Colon (tissue), 2 donors: ENCODE measurements around the gene RNU4-1.
"Not testable (repeated sequence)": the region's sequence is repeated elsewhere in the genome, so short reads cannot be mapped to it uniquely, and the experiment has no call there.

ENCODE experiments used
- FAIRE-seq: peaks from 2 replicates; lab custom pipeline; 2012; peaks lifted over from hg19 to GRCh38; lab: Jason Lieb, UNC
- donor health status: control.
- donor health status: control.

The RNU4-1 gene

GRCh38 chr12:120258323-120258896, 34.6 kb downstream of the RNU4-1 start:
- no peak for FAIRE-seq

GRCh38 chr12:120257041-120257821, 35.8 kb downstream of the RNU4-1 start:
- no peak for FAIRE-seq

GRCh38 chr12:120254809-120255208, 38.2 kb downstream of the RNU4-1 start:
- FAIRE-seq = no peak

GRCh38 chr12:120253313-120253712, 39.7 kb downstream of the RNU4-1 start:
- not testable (repeated sequence) for FAIRE-seq

GRCh38 chr12:120252071-120252906, 40.7 kb downstream of the RNU4-1 start:
- no peak for FAIRE-seq

GRCh38 chr12:120251364-120252070, 41.5 kb downstream of the RNU4-1 start:
- not testable (repeated sequence) for FAIRE-seq

GRCh38 chr12:120249875-120250795, 42.9 kb downstream of the RNU4-1 start:
- FAIRE-seq = no peak

- FAIRE-seq = no peak
These were observed 43.7 kb downstream of the RNU4-1 start for GRCh38 chr12:120249266-120249874.

GRCh38 chr12:120247621-120248030, 45.4 kb downstream of the RNU4-1 start:
- no peak for FAIRE-seq

GRCh38 chr12:120247183-120247582, 45.9 kb downstream of the RNU4-1 start:
- no peak for FAIRE-seq

GRCh38 chr12:120246705-120247104, 46.3 kb downstream of the RNU4-1 start:
- not testable (repeated sequence) for FAIRE-seq
